Natural killer cell (primary cell): Measurements from ENCODE around the gene PRR5. TPM values are rescaled to one million over a fixed set of nuclear protein-coding genes. Genes with fewer than 3 reads are reported as not detected.
A peak's percentile ranks its signal among the peaks of the same experiment; 100 is the strongest.

Experiments
- ATAC-seq, 3 donors: fragments of 150-1000 bp in 2 of 3; fragments of 200-7000 bp in 1 of 3; cut with Tn5 transposase; 1 replicate in 1 of 3; 2 replicates in 2 of 3; pipeline ENCODE4 v1.10.0; 2021; ENCODE audit warnings: mild to moderate bottlenecking in 2 of 3, moderate library complexity in 2 of 3
- DNase-seq, 2 donors: peaks; one replicate each; pipeline versions ENCODE4 v3.0.0 to v3.0.0-alpha.2; 2013 to 2021; ENCODE audit warnings: mixed read lengths in 1 of 2
- H3K27ac ChIP-seq: one replicate; pipeline ENCODE4 v1.5.1; 2013; ENCODE audit warnings: mild to moderate bottlenecking, low read length
- H3K27me3 ChIP-seq: one replicate; pipeline ENCODE4 v1.6.1; 2013; ENCODE audit warnings: low read length; ENCODE audit not compliant: control insufficient read depth, insufficient read depth
- H3K36me3 ChIP-seq: one replicate; pipeline ENCODE4 v1.6.1; 2013; ENCODE audit warnings: low read length; ENCODE audit not compliant: control insufficient read depth, insufficient read depth
- H3K4me1 ChIP-seq: one replicate; pipeline ENCODE4 v1.6.1; 2013; ENCODE audit warnings: low read length; ENCODE audit not compliant: control insufficient read depth, insufficient read depth
- H3K4me3 ChIP-seq: one replicate; pipeline ENCODE4 v1.5.1; 2013; ENCODE audit warnings: low read length
- H3K9me3 ChIP-seq: one replicate; pipeline ENCODE4 v1.6.1; 2013; ENCODE audit warnings: low read length; ENCODE audit not compliant: control insufficient read depth, insufficient read depth
- H3K27ac Mint-ChIP-seq, 2 donors: one replicate each; pipeline ENCODE4 v1.8.0; 2022; ENCODE audit warnings: mild to moderate bottlenecking in 2 of 2, mixed read lengths in 2 of 2, moderate library complexity in 1 of 2
- H3K27me3 Mint-ChIP-seq, 2 donors: one replicate each; pipeline ENCODE4 v1.8.0; 2022; ENCODE audit warnings: low read depth in 2 of 2, mixed read lengths in 2 of 2
- H3K36me3 Mint-ChIP-seq: one replicate; pipeline ENCODE4 v1.8.0; 2022; ENCODE audit warnings: mixed read lengths
- H3K4me1 Mint-ChIP-seq, 2 donors: one replicate each; pipeline ENCODE4 v1.8.0; 2022; ENCODE audit warnings: mixed read lengths in 2 of 2
- H3K4me3 Mint-ChIP-seq: one replicate; pipeline ENCODE4 v1.8.0; 2022; ENCODE audit warnings: mild to moderate bottlenecking, moderate library complexity, mixed read lengths
- H3K9me3 Mint-ChIP-seq, 2 donors: one replicate each; pipeline ENCODE4 v1.8.0; 2022; ENCODE audit warnings: mixed read lengths in 2 of 2
- CTCF ChIP-seq: fragments of 200-600 bp; IDR thresholded peaks from one replicate; pipeline ENCODE4 v1.8.0; 2022; ENCODE audit warnings: antibody characterized with exemption
- WGBS: methylation state at CpG from one replicate; pipeline ENCODE4 v1.1.7; 2013; ENCODE audit warnings: missing lambda C conversion rate; ENCODE audit not compliant: insufficient coverage; 5-methylcytosine and 5-hydroxymethylcytosine counted together
- intact Hi-C: fragments of 100-400 bp; cut with micrococcal nuclease; formaldehyde crosslinking; loops from one replicate; pipeline ENCODE4 v1.14.2; 2022
- total RNA-seq, 4 donors: library from RNA; stranded (reverse); fragments of 120-200 nt in 1 of 4; gene quantifications; one replicate each; pipeline versions ENCODE4 v1.2.3 to v1.2.4, GENCODE V29; 2013 to 2022

PRR5 gene
- total RNA-seq, 3 donors from 2014 or later (not counting 1 experiment from before 2014, with no cell fraction given): 92.6 to 133 (median 93.4) TPM

GRCh38 chr22:44663256-44663999, 38.6 kb upstream of the PRR5 start:
- H3K27ac ChIP-seq: peak overlapping the region; percentile 60
- 86% methylated on average over 5 of the region's 5 CpGs for WGBS
- no peaks in the 10 kb centered on the region for H3K27me3 Mint-ChIP-seq
- peaks cover 42 to 60% of the 10 kb centered on the region in 2 donors for H3K4me1 Mint-ChIP-seq
- no peaks in the 10 kb centered on the region for H3K9me3 Mint-ChIP-seq
- H3K4me3 Mint-ChIP-seq: peak overlapping the region; percentile 13
- no peaks in the 10 kb centered on the region for H3K36me3 ChIP-seq
- no peaks in the 10 kb centered on the region for H3K9me3 ChIP-seq
- ATAC-seq (no peak), DNase-seq (no peak)
- no peaks in the 10 kb centered on the region for H3K27me3 ChIP-seq
- H3K4me3 ChIP-seq: no peak overlapping the region
- intact Hi-C loops: no loop called here
- H3K4me1 ChIP-seq: peaks cover 73% of the 10 kb centered on the region
- no peaks in the 10 kb centered on the region for H3K36me3 Mint-ChIP-seq
- no peak for TF ChIP-seq CTCF
- H3K27ac Mint-ChIP-seq: peak overlapping the region; percentile 81 to 90

DNA sequence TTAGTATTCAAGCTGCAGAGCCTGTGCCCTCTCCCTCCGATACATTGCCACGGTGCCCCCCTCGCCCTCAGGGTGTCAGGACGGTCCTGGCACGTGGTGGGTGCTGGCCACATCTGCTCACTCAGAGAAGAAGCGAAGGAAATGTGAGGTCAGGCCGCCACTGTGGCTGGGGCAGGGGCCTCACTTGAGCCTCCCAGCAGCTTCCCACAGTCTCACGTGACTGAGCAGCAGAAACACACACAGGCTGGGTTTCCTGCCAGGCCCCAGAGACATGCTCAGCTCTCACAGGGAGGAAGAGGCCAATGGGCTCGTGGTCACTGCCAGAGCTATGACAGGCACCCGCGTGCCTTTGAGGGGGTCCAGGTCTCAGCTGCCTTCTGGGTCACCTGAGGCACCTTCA, 37.9 kb upstream of the PRR5 start:
- peak overlapping the region; percentile 81 to 90 for H3K27ac Mint-ChIP-seq
- DNase-seq (peak; percentile 75 to 76), ATAC-seq (peak; percentile 53 to 76 (median 73))
- Histone ChIP-seq H3K9me3 (no peaks in the 10 kb centered on the region), H3K36me3 (no peaks in the 10 kb centered on the region), H3K27ac (peak overlapping the region; percentile 70), H3K4me1 (peaks cover 69% of the 10 kb centered on the region), H3K4me3 (no peak overlapping the region), H3K27me3 (no peaks in the 10 kb centered on the region)
- intact Hi-C loops: loop anchor here (2.0 kb wide), 2 partner anchors 21 to 59 kb away; no protein-coding TSS in a partner anchor
- peaks cover 42 to 56% of the 10 kb centered on the region in 2 donors for H3K4me1 Mint-ChIP-seq
- no peak for TF ChIP-seq CTCF
- H3K36me3 Mint-ChIP-seq: no peaks in the 10 kb centered on the region
- H3K27me3 Mint-ChIP-seq: no peaks in the 10 kb centered on the region
- WGBS: under 1% methylated on average over 11 of the region's 11 CpGs
- no peaks in the 10 kb centered on the region for H3K9me3 Mint-ChIP-seq
- H3K4me3 Mint-ChIP-seq: peak overlapping the region; percentile 62

- TF ChIP-seq CTCF: no peak
- Histone ChIP-seq H3K36me3 (no peaks in the 10 kb centered on the region), H3K4me1 (peaks cover 75% of the 10 kb centered on the region), H3K27me3 (no peaks in the 10 kb centered on the region), H3K9me3 (no peaks in the 10 kb centered on the region), H3K27ac (peak overlapping the region; percentile 70), H3K4me3 (no peak overlapping the region)
- 28% methylated on average over 9 of the region's 9 CpGs for WGBS
- H3K27ac Mint-ChIP-seq: peak overlapping the region; percentile 81 to 90
- peaks cover 42 to 64% of the 10 kb centered on the region in 2 donors for H3K4me1 Mint-ChIP-seq
- intact Hi-C loops: loop anchor here (2.0 to 5.0 kb wide), 3 partner anchors 20 to 60 kb away; no protein-coding TSS in a partner anchor
- no peaks in the 10 kb centered on the region for H3K9me3 Mint-ChIP-seq
- DNase-seq (peak in 1 of 2 donors; percentile 2), ATAC-seq (no peak)
- H3K4me3 Mint-ChIP-seq: peak overlapping the region; percentile 55
- no peaks in the 10 kb centered on the region for H3K27me3 Mint-ChIP-seq
- no peaks in the 10 kb centered on the region for H3K36me3 Mint-ChIP-seq
Measured at GRCh38 chr22:44665115-44665514, 36.9 kb upstream of the PRR5 start.
